Amniotic stem cell (primary cell): Measurements from ENCODE around the gene CALHM3.

Experiments
- DNase-seq: peaks from one replicate; lab custom pipeline; 2025; lab: John Stamatoyannopoulos, UW

The CALHM3 gene

GRCh38 chr10:103474077-103474476, 5.0 kb downstream of the CALHM3 start:
- no peak for DNase-seq

GRCh38 chr10:103473261-103473671, 5.8 kb downstream of the CALHM3 start:
- no peak for DNase-seq

- DNase-seq, result no peak
Observed at GRCh38 chr10:103472005-103472404, 7.0 kb downstream of the CALHM3 start.

GRCh38 chr10:103470761-103471653, 8.0 kb downstream of the CALHM3 start:
- no peak for DNase-seq

GRCh38 chr10:103469201-103469600, 9.8 kb downstream of the CALHM3 start:
- DNase-seq, result no peak

- no peak for DNase-seq
Observed at GRCh38 chr10:103467406-103467805, 11.6 kb downstream of the CALHM3 start.

GRCh38 chr10:103466734-103467133, 12.3 kb downstream of the CALHM3 start:
- no peak for DNase-seq

- DNase-seq, result no peak
Observed at GRCh38 chr10:103465411-103466179, 13.4 kb downstream of the CALHM3 start.

GRCh38 chr10:103463499-103463898, 15.5 kb downstream of the CALHM3 start:
- no peak for DNase-seq

- DNase-seq, result no peak
Observed at GRCh38 chr10:103459615-103460014, 19.4 kb downstream of the CALHM3 start.

GRCh38 chr10:103458720-103459119, 20.3 kb downstream of the CALHM3 start, which contains the start of gene CALHM1:
TSS of gene CALHM1 (minus strand) at chr10:103458900. CDS start at chr10:103458751, 149 bp downstream.
- DNase-seq, result no peak

GRCh38 chr10:103457896-103458583, 21.0 kb downstream of the CALHM3 start:
- DNase-seq, result no peak

- DNase-seq, result no peak
Observed at GRCh38 chr10:103457176-103457712, 21.8 kb downstream of the CALHM3 start.

- no peak for DNase-seq
Observed at GRCh38 chr10:103456074-103456660, 22.9 kb downstream of the CALHM3 start.

- no peak for DNase-seq
Observed at GRCh38 chr10:103455235-103455634, 23.8 kb downstream of the CALHM3 start.

- no peak for DNase-seq
Observed at GRCh38 chr10:103454026-103454425, 25.0 kb downstream of the CALHM3 start.

- DNase-seq, result no peak
Observed at GRCh38 chr10:103452506-103453230, 26.4 kb downstream of the CALHM3 start.

- peak; percentile 20 for DNase-seq
Observed at GRCh38 chr10:103451831-103452505, 27.1 kb downstream of the CALHM3 start, which contains the start of gene CALHM2. TSS of gene CALHM2 (minus strand) at chr10:103452370. CDS start at chr10:103449941, 2,429 bp downstream.

- DNase-seq, result no peak
Observed at GRCh38 chr10:103451091-103451813, 27.8 kb downstream of the CALHM3 start.
